Uterus (tissue), 2 donors: ENCODE results near the gene CDH4.

Experiments
- POLR2A ChIP-seq, 2 donors: fragments of 450-650 bp; IDR thresholded peaks; one replicate each; pipeline ENCODE4 v1.6.1; 2016; ENCODE audit warnings: antibody characterized with exemption in 2 of 2, mild to moderate bottlenecking in 1 of 2, moderate library complexity in 1 of 2
- TF ChIP-seq, protein P1 (sequence below), 4 experiments: fragments of 200-600 bp in 2 of 4; fragments of 450-650 bp in 2 of 4; sonication (generic) in 2 of 4; IDR thresholded peaks; one replicate each; pipeline ENCODE4 v1.5.1; 2016 to 2019; ENCODE audit warnings: antibody characterized with exemption in 4 of 4, mild to moderate bottlenecking in 2 of 4, moderate library complexity in 1 of 4

DNA sequence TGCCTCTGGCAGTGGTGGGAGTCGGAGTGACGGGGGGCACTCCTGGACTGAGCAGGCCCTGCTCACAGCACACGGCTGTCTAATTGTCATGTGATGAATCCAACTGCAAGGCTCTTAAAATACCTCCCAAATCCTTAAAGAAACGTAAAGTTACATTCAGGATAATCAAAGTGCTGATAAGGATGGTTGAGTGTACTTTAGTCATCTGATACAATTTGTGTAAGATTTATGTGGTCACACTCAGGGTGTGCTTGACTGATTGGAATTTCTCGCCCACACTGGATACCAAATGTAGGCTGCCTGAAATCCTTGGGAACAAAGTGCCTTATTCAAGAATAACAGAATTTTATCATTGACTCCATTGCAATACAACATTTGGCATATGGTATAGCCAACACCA is 238.7 kb downstream of the CDH4 start:
- no peak for TF ChIP-seq POLR2A (IDR thresholded peaks at IDR 0.05)
- TF ChIP-seq, protein P1, sequence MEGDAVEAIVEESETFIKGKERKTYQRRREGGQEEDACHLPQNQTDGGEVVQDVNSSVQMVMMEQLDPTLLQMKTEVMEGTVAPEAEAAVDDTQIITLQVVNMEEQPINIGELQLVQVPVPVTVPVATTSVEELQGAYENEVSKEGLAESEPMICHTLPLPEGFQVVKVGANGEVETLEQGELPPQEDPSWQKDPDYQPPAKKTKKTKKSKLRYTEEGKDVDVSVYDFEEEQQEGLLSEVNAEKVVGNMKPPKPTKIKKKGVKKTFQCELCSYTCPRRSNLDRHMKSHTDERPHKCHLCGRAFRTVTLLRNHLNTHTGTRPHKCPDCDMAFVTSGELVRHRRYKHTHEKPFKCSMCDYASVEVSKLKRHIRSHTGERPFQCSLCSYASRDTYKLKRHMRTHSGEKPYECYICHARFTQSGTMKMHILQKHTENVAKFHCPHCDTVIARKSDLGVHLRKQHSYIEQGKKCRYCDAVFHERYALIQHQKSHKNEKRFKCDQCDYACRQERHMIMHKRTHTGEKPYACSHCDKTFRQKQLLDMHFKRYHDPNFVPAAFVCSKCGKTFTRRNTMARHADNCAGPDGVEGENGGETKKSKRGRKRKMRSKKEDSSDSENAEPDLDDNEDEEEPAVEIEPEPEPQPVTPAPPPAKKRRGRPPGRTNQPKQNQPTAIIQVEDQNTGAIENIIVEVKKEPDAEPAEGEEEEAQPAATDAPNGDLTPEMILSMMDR (IDR thresholded peaks at IDR 0.05): no peak
